NCI-H69 (cell line): ENCODE results near the gene PRKAG3.
"Not testable (repeated sequence)": the region's sequence is repeated elsewhere in the genome, so short reads cannot be mapped to it uniquely, and the experiment has no call there.

ENCODE experiments used
- DNase-seq: peaks from one replicate; lab custom pipeline; 2025; lab: John Stamatoyannopoulos, UW

Gene PRKAG3

DNA sequence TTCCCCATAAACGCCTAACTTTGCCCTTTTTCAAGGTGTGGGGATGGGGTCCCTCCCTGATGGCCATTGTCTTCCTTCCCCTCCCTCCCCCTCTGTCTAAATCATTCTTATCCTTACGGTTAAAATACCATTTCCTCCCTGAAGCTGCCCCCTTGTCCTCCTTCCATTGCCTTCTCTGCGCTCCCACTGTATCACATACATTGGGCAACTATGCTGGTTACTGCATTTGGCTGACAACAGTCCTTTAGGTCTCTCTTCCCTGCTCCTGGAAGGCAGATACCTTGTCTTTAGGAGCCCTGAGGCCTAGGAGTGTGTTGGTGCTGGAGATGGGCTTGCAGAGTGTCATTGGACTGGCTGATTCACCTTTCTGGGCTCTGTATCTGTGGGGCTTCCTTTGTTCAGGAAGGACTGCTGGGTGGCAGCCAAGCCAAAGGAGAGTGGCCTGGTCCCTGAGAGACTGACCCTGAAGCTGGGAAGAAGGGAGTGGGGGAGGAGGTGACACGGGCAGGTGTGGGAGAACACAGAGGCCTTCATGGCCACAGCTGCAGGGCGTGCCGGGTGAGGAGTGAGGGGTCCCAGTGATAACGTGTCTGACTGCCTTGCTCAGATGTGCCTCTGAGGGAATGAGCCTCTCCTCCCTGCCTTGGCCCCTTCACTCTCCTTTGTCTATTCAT, 30.2 kb upstream of the PRKAG3 start:
- no peak for DNase-seq

DNA sequence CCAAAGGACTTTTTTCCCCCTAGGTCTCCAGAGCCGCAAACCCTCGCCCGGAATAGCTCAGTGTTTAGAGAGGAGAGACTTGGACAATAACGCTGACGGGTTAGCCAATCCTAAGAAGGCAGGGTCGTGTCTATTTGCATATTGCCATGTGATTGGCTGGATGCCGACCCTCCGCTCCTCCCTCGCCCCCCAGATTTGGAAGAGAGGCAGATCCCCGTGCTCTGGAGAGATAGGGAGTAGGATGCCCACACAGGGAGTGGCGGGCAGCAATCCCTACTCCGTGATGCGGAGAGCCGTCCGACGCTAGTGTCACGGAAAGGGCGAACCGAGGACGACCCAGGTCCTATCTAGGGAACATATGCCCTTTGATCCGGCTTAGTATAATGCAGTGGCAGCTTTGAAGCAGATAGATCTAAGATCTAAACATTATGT, 29.4 kb upstream of the PRKAG3 start:
- peak; percentile 92 for DNase-seq

DNA sequence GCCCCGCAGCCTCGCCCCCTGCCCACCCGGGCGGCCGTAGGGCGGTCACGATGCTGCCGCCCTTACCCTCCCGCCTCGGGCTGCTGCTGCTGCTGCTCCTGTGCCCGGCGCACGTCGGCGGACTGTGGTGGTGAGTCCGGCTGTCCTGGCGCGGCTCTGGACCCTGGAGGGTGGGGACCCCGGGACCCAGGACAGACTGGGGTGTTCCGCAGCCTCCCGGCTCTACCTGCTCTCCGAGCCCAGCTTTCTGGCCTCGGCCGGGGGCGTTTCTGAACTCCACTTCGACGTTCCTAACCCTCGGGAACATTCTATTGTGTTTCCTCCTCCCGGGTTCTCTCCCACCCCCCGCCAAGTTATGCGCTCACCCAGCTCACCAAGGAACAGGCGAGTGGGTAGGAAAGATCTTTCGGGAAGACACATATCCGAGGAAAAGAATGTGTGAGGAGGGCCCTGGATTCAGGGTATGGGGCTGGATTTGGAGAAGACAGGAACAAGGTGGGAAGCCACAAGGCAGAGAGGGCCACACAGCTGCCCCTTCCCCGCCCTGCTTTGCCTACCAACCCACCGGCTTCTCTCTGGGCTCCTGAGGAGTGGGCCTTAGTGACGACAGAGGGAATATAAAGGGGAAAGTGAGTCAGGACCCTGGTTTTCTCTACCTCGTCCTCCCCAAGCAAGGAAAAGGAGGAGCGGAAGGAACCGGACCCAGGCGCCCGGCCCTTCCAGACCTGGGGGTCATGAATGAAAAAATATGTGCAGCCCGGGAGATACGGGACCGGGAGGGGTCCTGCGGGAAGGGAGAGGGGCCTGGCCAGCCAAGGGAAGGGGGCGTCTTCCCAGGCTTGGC, 28.6 kb upstream of the PRKAG3 start:
- DNase-seq = no peak

DNA sequence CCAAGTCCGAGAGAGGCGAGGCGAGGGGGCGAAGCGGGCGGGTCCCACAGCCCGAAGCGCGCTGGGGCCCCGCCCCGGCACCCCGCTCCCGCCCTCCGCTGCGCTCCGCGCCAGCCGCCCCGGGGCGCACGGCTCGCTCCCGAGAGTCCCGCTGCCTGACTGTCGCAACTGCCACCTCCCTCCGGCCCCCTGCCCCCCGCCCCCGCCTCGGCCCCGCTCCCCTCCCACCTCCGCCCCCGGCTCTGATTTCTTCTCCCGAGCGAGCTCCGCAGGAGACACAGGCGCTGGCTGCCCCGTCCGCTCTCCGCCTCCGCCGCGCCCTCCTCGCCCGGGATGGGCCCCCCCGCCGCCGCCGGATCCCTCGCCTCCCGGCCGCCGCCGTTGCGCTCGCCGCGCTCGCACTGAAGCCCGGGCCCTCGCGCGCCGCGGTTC, 28.0 kb upstream of the PRKAG3 start, which contains the start of gene WNT6:
Gene WNT6 (plus strand): TSS at position 250 of the 432 bp plus-strand sequence. CDS start 233 bp downstream, outside the sequence.
- peak; percentile 36 for DNase-seq

DNA sequence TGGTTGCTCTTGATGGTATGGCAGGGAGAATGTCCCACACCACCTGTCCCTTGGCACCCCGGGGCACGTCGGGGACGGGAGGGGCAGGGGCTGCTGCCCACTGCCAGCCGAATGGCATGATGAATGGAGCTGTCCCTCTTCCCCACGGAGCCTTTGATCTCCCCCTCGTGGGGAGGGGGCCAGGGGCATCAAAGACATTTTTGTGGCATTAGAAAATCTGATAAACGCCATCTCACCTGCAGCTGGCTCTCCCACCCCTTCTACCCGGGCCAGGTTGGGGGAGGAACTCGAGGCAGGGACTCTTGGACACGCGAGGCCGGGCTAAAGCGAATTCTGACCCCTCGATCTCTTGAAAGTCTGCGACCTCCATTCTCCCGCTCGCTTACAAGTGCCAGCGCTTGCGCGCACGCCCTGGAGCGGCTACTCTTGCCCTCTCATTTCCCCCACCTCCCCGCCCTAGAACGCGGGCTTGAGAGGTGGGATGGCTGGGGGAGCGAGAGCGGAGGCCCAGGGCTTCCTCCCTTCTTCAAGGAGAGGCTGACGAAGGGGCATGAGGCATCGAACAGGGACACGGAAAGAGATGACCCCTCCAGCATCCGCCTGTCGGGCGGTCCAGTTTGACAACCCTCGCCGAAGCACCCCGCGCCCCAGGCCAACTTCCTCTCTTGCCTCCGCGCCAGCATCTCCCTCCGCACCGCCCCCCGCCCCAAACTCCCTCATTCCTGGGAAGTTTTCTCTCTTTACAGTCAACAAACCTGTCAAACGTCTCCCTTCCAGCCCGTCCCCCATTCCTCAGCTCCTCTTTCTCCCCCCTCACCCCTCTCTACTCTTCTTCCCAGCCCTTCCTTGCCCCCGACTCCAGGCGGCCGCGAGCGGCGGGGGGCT, 27.3 kb upstream of the PRKAG3 start:
- no peak for DNase-seq

DNA sequence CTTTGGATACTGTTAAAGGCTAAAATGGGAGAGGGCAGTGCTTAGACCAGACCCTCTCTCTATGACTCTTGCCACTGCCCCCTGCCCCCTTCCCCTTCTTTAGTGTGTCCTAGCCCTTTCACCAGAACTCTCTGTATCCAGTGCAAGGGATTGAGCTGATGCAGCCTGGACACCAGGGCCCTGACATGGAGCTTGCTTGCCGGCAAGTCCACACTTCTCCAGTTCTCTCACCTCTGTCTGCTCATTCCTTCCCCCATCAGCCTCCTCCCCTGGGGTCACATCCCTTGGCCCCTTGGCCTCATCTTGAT, 26.5 kb upstream of the PRKAG3 start:
- DNase-seq = no peak

DNA sequence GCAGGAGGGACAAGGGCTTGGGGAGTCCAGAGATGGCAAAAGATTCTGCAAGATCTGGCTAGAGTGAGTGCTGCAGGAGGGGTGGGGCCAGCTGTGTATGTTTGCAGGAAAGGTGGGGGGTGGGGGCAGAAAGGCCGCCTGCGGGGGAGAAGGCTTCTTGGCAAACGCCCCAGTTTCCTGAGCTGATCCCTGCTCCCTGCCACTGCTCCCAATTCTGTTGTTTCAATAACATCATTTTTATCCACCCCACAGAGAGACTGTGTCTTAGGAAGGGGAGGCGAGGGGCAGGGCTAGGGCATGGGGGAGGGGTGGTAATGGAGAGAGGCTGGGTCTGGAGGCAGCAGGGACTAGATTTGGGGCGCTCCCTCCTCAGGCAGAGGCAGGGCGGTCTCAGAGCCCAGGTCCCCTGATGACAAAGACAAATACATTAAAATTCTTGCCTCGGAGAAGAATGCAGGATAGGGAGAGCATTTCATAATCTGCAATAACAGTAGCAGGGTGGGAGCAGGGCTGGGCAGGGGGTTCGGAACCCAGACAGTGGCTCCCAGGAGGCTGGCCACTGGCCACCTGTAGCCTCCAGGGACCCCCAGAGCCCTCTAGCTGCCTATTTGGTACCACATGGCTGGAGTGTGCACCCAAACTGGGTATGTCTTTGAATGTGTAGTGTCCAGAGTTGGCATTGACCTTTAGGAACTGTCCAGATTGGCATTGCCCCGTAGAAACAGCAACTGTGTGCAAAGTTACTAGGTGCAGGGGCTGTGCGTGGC, 26.0 kb upstream of the PRKAG3 start:
- DNase-seq = peak; percentile 84

DNA sequence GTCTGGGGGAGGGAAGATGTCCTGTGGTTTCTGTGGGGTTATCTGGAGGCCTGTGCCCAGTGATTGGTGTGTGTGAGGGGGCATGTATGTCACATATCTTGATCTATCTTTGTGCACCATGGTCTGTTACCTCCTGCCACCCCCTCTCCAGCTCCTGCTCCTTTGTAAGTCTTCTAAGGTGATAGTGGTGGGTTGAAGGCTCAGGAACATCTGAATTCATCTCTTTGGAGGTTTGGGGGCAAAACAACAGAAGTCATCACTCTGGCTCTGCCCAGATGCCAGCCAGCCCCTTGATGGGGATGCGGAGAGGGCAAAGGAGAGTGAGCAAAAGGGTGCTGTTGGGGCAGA, 25.3 kb upstream of the PRKAG3 start:
- no peak for DNase-seq

DNA sequence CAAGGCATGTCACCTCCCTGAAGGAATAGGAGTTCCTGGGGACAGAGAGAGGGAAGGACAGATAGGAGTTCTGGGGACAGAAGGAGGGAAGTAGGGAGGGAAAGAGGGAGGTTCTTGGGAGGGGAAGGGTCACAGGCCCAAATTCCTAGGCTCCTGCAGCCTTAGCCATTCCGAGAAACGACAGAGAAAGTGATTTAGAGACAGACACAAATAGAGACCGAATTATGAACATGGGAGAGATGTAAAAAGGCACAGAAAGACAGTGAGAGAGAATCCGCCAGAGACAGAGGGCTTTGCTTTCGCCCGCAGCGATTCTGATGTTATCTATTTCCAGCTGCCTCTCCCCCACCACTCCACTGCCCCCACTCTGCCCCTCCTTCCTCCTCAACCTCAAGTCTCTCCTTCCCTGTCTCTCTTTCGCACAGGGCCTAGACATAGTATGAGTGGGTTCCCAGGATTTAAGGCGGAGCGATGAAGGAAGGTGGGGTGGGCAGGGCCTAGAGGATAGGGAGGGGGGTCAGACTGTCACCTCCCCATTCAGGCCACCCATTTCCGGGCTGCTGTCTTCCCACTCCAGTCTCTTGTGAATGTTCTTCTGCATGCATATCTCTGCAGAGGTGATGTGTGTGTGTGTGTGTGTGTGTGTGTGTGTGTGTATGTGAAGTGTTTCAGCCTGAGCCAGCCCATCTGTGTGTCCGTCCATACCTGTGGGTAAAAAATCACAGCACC, 24.7 kb upstream of the PRKAG3 start:
- no peak for DNase-seq

DNA sequence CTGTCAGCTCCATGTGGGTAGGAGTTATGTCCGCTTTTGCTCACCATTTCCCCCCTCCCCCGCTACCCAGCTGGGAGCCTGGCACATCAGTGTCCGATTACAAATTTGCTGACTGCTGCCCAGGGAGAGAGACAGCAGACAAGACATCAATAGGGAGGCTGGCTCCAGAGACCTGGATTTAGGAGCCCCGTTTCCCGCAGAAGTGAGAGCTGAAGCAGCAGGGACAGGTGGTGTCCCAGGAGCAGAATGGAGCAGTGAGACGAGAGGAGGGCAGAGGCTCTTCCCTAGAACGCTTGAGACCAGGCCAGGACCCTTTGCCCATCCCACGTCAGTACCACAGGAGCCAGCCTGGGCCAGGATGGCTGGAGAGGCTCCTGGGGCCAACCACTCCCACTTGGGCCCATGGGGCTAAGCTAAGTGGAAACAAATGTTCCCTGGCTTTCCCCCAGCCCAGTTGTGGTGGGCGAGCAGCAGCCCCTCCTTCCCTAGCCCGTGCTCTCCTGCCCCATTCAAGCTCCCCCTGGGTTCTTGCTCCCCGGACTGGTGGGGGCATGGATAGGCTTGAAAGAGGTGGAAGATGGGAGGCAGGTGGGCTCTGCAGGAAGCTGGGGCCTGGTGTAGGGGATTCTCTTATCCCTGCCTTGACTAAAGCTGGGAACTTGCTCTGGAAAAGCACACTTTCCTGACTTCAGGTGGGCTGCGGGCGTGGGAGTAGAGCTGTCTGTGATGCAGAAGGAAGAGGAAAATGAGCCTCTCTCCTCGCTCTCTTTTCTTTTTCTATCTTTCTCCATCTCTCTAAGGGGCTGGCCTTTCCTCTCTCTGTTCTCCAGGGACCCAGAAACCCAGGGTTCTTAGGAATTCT, 23.9 kb upstream of the PRKAG3 start:
- DNase-seq = no peak

DNA sequence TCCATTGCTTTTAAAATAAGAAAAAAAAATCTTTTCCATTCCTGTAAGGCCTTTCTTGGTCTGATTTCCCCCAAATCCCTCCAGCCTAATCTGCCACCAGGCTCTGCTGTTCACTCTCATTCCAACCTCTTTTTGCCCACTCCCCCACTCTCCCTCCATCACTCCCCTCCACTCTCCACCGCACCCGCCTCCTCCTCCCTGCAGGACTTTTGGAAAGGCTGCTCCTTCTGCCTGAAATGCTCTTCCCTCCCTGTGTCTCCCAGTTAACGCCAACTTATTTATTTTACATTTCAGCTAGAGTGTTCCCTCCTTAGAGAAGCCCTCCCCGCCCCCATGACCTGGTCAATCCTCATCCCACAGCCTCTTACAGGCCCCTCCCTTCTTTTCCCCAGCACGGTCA, 23.3 kb upstream of the PRKAG3 start:
- DNase-seq = no peak

DNA sequence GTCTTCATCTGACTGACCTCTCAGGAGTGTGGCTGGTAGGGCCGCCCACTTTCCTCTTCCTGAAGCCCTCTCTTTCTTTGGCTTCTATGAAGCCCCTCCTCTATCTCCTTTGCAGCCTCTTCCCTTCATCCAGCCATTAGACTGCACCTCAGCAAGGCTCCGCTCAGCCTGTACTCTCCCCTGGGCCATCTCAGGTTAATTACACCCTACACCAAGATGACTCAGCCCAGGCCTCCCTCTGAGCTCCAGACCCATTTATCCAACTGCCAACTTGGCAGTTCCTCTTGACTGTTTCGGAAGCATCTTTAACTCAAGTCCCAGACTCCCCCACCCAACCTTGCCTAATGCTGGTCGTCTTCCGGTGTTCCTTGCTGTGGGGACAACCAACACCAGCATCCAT, 22.2 kb upstream of the PRKAG3 start:
- peak; percentile 90 for DNase-seq

DNA sequence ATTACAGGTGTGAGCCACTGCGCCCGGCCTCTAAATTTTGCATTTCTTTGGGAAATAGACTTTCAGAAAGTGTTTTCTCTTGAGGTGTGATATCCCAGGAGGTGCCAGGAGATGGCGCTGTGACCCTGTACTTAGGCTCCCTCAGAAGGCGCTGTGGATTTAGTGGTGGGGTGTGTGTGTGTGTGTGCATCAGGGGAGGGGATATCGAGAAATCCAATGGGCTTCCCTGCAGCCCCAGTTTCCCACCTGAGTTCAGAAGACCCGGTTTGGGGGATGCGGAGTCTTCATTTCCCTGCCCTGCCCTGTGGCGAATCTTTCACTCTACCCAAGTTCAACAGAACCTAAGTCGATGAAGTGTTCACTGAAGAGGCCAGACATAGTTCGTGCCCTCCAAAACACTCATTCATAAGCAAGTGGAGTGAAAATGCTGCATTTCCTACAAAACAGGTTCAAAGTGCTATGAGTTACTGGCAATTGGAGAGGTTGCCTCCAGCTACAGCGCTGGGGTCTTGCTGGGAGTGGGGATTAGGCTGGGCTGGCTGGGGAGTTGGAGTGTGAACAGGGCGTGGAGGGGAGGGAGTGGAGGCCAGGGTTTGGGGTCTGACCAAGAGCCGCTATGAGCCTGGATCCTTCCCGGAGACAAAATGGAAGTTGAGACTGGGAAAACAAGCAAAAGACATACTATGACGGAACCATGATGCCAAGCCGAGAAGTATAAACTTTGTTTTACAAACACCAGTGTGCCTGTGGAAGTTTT, 21.5 kb upstream of the PRKAG3 start:
- DNase-seq = peak; percentile 75

DNA sequence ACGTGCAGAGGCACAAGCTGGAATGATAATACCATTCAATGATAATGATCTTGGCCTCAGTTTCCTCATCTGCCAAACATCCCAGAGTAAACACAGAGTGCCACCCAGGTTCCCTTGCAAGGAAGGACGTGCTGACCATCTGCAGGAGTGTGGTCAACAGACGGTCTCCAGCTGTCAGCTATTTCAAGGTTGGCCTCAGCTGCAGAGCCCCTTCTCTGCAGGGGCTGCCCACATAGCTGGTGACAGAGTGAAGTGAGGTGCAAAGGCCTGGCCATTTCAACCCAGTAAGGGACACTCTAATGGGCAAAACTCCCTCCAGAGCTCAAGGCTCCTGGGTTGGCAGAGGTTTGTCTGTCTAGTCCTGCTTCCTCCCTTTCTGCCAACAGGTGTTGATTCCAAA, 19.7 kb upstream of the PRKAG3 start:
- DNase-seq = no peak

DNA sequence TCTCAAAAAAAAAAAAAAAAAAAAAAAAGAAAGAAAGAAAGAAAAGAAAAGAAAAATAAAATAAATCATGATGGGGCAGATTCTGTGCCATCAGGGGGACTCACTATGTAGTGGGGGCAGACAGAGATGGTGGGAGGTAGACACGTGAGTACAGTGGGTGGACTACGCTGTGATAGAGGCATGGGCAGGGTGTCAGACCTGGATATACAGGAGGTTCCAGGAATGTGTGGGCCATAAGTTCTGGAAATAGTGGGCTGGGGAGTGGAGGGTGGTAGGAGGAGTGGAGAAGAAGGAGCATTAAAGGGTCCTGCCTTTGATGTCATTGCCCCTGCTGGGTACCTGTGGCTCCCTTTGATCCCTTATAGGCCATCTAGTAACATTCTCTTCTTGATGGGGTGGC, 19.2 kb upstream of the PRKAG3 start:
- DNase-seq = no peak

DNA sequence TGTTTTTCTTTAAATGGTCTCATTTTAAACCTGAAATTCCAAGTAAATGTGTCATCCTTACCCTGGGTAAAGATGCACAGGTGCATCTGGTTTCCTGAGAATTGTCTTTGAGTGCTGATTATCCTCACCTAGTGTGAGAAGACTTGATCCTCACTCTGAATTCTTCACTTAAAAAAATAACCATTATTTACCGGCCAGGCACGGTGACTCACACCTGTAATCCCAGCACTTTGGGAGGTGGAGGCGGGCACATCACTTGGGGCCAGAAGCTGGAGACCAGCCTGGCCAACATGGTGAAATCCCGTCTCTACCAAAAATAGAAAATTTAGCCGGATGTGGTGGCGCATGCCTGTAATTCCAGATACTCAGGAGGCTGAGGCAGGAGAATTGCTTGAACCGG, 18.1 kb upstream of the PRKAG3 start:
- no peak for DNase-seq

DNA sequence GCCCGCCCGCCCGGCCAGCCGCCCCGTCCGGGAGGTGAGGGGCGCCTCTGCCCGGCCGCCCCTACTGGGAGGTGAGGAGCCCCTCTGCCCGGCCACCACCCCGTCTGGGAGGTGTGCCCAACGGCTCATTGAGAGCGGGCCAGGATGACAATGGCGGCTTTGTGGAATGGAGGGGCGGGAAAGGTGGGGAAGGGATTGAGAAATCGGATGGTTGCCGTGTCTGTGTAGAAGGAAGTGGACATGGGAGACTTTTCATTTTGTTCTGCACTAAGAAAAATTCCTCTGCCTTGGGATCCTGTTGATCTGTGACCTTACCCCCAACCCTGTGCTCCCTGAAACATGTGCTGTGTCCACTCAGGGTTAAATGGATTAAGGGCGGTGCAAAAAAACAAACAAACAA, 15.4 kb upstream of the PRKAG3 start:
- DNase-seq = not testable (repeated sequence)

DNA sequence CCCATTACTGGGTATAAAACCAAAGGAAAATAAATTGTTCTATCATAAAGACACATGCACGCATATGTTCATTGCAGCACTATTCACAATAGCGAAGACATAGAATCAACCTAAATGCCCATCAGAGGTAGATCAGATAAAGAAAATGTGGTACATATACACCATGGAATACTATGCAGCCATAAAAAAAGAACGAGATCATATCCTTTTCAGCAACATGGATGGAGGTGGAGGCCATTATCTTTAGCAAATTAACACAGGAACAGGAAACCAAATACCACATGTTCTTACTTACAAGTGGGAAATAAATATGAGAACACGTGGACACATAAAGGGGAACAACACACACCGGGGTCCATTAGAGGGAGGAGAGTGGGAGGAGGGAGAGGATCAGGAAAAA, 12.7 kb upstream of the PRKAG3 start:
- DNase-seq = not testable (repeated sequence)

DNA sequence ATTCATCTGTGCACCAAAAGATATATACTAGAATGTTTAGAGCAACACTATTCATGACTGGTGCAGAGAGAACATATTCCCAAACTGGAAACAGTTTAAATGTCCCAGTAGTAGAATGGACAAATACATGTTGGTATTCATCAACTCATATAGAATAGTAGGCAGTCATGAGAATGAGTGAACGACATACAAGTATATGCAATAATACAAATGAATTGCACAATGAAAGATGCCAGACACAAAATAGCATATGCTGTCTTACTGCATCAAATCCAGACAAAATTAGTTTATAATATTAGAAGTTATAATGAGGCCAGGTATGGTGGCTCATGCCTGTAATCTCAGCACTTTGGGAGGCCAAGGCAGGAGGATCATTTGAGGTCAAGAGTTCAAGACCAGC, 8.3 kb upstream of the PRKAG3 start:
- no peak for DNase-seq
